CD14-positive monocyte (primary cell): ENCODE data around the gene IGF1R. TPM values are rescaled to one million over a fixed set of nuclear protein-coding genes. Genes with fewer than 3 reads are reported as not detected.
A peak's percentile ranks its signal among the peaks of the same experiment; 100 is the strongest.

Experiments used
- DNase-seq, 3 donors: peaks; one replicate each; pipeline ENCODE4 v3.0.0-alpha.2; 2011 to 2022
- H2AFZ ChIP-seq: 2 replicates; pipeline ENCODE4 v1.6.0; 2012; ENCODE audit warnings: mild to moderate bottlenecking, low read depth, low read length, inconsistent platforms; ENCODE audit not compliant: insufficient read depth, poor library complexity, severe bottlenecking
- H3K27ac ChIP-seq, 2 donors: 1 replicate in 1 of 2; 2 replicates in 1 of 2; pipeline ENCODE4 v1.5.1; 2012 to 2013; ENCODE audit warnings: low read length in 2 of 2, control low read depth in 1 of 2, inconsistent platforms in 1 of 2, low read depth in 1 of 2, mild to moderate bottlenecking in 1 of 2
- H3K27me3 ChIP-seq, 2 donors: one replicate each; pipeline versions ENCODE4 v1.6.0 to v1.6.1; 2011 to 2013; ENCODE audit warnings: low read length in 2 of 2; ENCODE audit not compliant: control insufficient read depth in 2 of 2, insufficient read depth in 2 of 2
- H3K36me3 ChIP-seq, 2 donors: replicated peaks in 1 of 2; 1 replicate in 1 of 2; 2 replicates in 1 of 2; pipeline versions ENCODE4 v1.5.1 to v1.6.1; 2012 to 2013; ENCODE audit warnings: low read length in 2 of 2, control low read depth in 1 of 2, inconsistent platforms in 1 of 2, mild to moderate bottlenecking in 1 of 2; ENCODE audit not compliant: insufficient read depth in 2 of 2, control insufficient read depth in 1 of 2
- H3K4me1 ChIP-seq, 2 donors: 1 replicate in 1 of 2; 2 replicates in 1 of 2; pipeline versions ENCODE4 v1.5.1 to v1.6.1; 2012 to 2013; ENCODE audit warnings: low read length in 2 of 2, control low read depth in 1 of 2, inconsistent platforms in 1 of 2, mild to moderate bottlenecking in 1 of 2, moderate library complexity in 1 of 2; ENCODE audit not compliant: insufficient read depth in 2 of 2, control insufficient read depth in 1 of 2
- H3K4me2 ChIP-seq: replicated peaks from 2 replicates; pipeline ENCODE3; 2012; ENCODE audit warnings: low read length, moderate library complexity, mild to moderate bottlenecking; ENCODE audit not compliant: poor library complexity, severe bottlenecking; ENCODE audit errors: extremely low read depth
- H3K4me3 ChIP-seq, 3 experiments: fragments of 200-600 bp in 1 of 3; sonication (generic) in 1 of 3; replicated peaks in 1 of 3; 1 replicate in 2 of 3; 2 replicates in 1 of 3; pipeline ENCODE4 v1.5.1; 2011 to 2013; ENCODE audit warnings: low read length in 3 of 3, mild to moderate bottlenecking in 3 of 3, control low read depth in 2 of 3, low read depth in 2 of 3, inconsistent platforms in 1 of 3, moderate library complexity in 1 of 3
- H3K79me2 ChIP-seq: 2 replicates; pipeline ENCODE4 v1.6.0; 2012; ENCODE audit warnings: mild to moderate bottlenecking, control low read depth, inconsistent platforms, low read length, moderate library complexity; ENCODE audit not compliant: insufficient read depth
- H3K9ac ChIP-seq: 2 replicates; pipeline ENCODE4 v1.6.0; 2017; ENCODE audit warnings: low read length, mild to moderate bottlenecking; ENCODE audit not compliant: insufficient read depth, poor library complexity, severe bottlenecking
- H3K9me3 ChIP-seq, 2 donors: replicated peaks in 1 of 2; 1 replicate in 1 of 2; 2 replicates in 1 of 2; pipeline versions ENCODE4 v1.5.1 to v1.6.1; 2012 to 2013; ENCODE audit warnings: low read length in 2 of 2, control low read depth in 1 of 2; ENCODE audit not compliant: control insufficient read depth in 1 of 2, insufficient read depth in 1 of 2
- H4K20me1 ChIP-seq: 2 replicates; pipeline ENCODE4 v1.6.0; 2012; ENCODE audit warnings: mild to moderate bottlenecking, low read length, control low read depth, moderate library complexity; ENCODE audit not compliant: insufficient read depth
- H3K27ac Mint-ChIP-seq, 7 donors: one replicate each; pipeline ENCODE4 v1.8.0; 2020; ENCODE audit warnings: mild to moderate bottlenecking in 7 of 7, mixed read lengths in 7 of 7, moderate library complexity in 6 of 7, inconsistent platforms in 2 of 7
- H3K27me3 Mint-ChIP-seq, 3 donors: one replicate each; pipeline ENCODE4 v1.8.0; 2021 to 2022; ENCODE audit warnings: low read depth in 3 of 3, mild to moderate bottlenecking in 3 of 3, mixed read lengths in 3 of 3, moderate library complexity in 3 of 3, inconsistent platforms in 1 of 3
- H3K36me3 Mint-ChIP-seq, 2 donors: one replicate each; pipeline ENCODE4 v1.8.0; 2020; ENCODE audit warnings: mixed read lengths in 2 of 2, inconsistent platforms in 1 of 2, mild to moderate bottlenecking in 1 of 2
- H3K4me1 Mint-ChIP-seq: one replicate; pipeline ENCODE4 v1.8.0; 2020; ENCODE audit warnings: mild to moderate bottlenecking, mixed read lengths
- H3K4me3 Mint-ChIP-seq, 2 donors: one replicate each; pipeline ENCODE4 v1.8.0; 2020; ENCODE audit warnings: mild to moderate bottlenecking in 2 of 2, mixed read lengths in 2 of 2, moderate library complexity in 1 of 2
- H3K9me3 Mint-ChIP-seq, 7 donors: one replicate each; pipeline ENCODE4 v1.8.0; 2020 to 2022; ENCODE audit warnings: mixed read lengths in 7 of 7, mild to moderate bottlenecking in 6 of 7, moderate library complexity in 6 of 7, inconsistent platforms in 2 of 7
- CTCF ChIP-seq: fragments of 200-600 bp; IDR thresholded peaks from one replicate; pipeline ENCODE4 v1.8.0; 2022; ENCODE audit warnings: antibody characterized with exemption, mild to moderate bottlenecking
- WGBS: methylation state at CpG from one replicate; pipeline ENCODE4 v1.1.5; 2013; ENCODE audit warnings: missing lambda C conversion rate; ENCODE audit not compliant: insufficient coverage; 5-methylcytosine and 5-hydroxymethylcytosine counted together
- intact Hi-C, 2 donors: fragments of 100-400 bp; cut with micrococcal nuclease; formaldehyde crosslinking; loops; one replicate each; pipeline versions ENCODE4 v1.15.0 to v1.15.1; 2023
- polyA plus RNA-seq, 3 donors: library from polyadenylated mRNA; depleted of rRNA in 1 of 3; unstranded in 2 of 3; stranded (reverse) in 1 of 3; fragments of 300-500 nt in 2 of 3; fragments of >200 nt in 1 of 3; fragmentation: Illumina TruSeq in 2 of 3; gene quantifications; 1 replicate in 2 of 3; 2 replicates in 1 of 3; pipeline ENCODE4 v1.2.3, GENCODE V29; 2012 to 2021

IGF1R gene
- polyA plus RNA-seq, 3 donors: 0.35 to 4.9 (median 0.67) TPM

- no peak for DNase-seq
- peaks cover 80% of the 10 kb centered on the region for H4K20me1 ChIP-seq
- WGBS: 100% methylated on average over 1 of the region's 6 CpGs
- peaks cover 91% of the 10 kb centered on the region for H3K79me2 ChIP-seq
- no peaks in the 10 kb centered on the region for H3K27me3 ChIP-seq
- Mint-ChIP-seq H3K9me3 (peaks cover 0 to 2% (median 0%) of the 10 kb centered on the region in 7 donors), H3K4me1 (peaks cover 22% of the 10 kb centered on the region), H3K4me3 (no peak overlapping the region), H3K36me3 (no peaks in the 10 kb centered on the region), H3K27me3 (no peaks in the 10 kb centered on the region), H3K27ac (peak overlapping the region in 1 of 7 donors; percentile 14)
- peaks cover 6 to 24% of the 10 kb centered on the region in 2 donors for H3K4me1 ChIP-seq
- H3K9ac ChIP-seq: no peak overlapping the region
- H3K4me2 ChIP-seq: no peak overlapping the region
- H3K4me3 ChIP-seq: no peak overlapping the region
- no peak overlapping the region for H3K27ac ChIP-seq
- no peak for TF ChIP-seq CTCF
- intact Hi-C loops: no loop called here
- H3K9me3 ChIP-seq: no peaks in the 10 kb centered on the region
- H3K36me3 ChIP-seq: no peaks in the 10 kb centered on the region
- no peak overlapping the region for H2AFZ ChIP-seq
Observed at GRCh38 chr15:98690272-98690950, 42.1 kb downstream of the IGF1R start.

GRCh38 chr15:98692213-98692612 is 43.9 kb downstream of the IGF1R start:
- H3K36me3 Mint-ChIP-seq: no peaks in the 10 kb centered on the region
- no peak overlapping the region for H3K4me3 Mint-ChIP-seq
- 100% methylated on average over 2 of the region's 2 CpGs for WGBS
- Histone ChIP-seq H3K4me3 (no peak overlapping the region), H3K4me1 (peaks cover 5 to 21% of the 10 kb centered on the region in 2 donors), H3K27me3 (no peaks in the 10 kb centered on the region), H3K36me3 (no peaks in the 10 kb centered on the region), H3K27ac (no peak overlapping the region), H4K20me1 (peaks cover 79% of the 10 kb centered on the region), H2AFZ (no peak overlapping the region), H3K4me2 (no peak overlapping the region), H3K79me2 (peaks cover 88% of the 10 kb centered on the region), H3K9me3 (no peaks in the 10 kb centered on the region), H3K9ac (no peak overlapping the region)
- peaks cover 18% of the 10 kb centered on the region for H3K4me1 Mint-ChIP-seq
- no peak for DNase-seq
- intact Hi-C loops: no loop called here
- H3K27ac Mint-ChIP-seq: no peak overlapping the region
- TF ChIP-seq CTCF: no peak
- H3K27me3 Mint-ChIP-seq: no peaks in the 10 kb centered on the region
- H3K9me3 Mint-ChIP-seq: no peaks in the 10 kb centered on the region
